HG03097 (cell line): ENCODE data around the gene ZNF789.
"Not testable (repeated sequence)": the region's sequence is repeated elsewhere in the genome, so short reads cannot be mapped to it uniquely, and the experiment has no call there.

Experiments used
- ATAC-seq: cut with Tn5 transposase; IDR thresholded peaks from one replicate; pipeline ENCODE4 v1.9.1; 2021; ENCODE audit not compliant: unreplicated experiment, low FRiP score

Gene ZNF789

GRCh38 chr7:99472561-99473314 is at the start of gene ZNF789:
ZNF789 (plus strand) TSS chr7:99472890; CDS start chr7:99476457, 3,567 bp downstream.
- ATAC-seq = peak; percentile 87

- no peak for ATAC-seq
These were observed 47.6 kb upstream of the ZNF789 start for GRCh38 chr7:99424932-99425730.

GRCh38 chr7:99428972-99429566 is 43.6 kb upstream of the ZNF789 start:
- no peak for ATAC-seq

GRCh38 chr7:99429756-99430155 is 42.9 kb upstream of the ZNF789 start:
- no peak for ATAC-seq

GRCh38 chr7:99431756-99432540 is 40.7 kb upstream of the ZNF789 start:
- not testable (repeated sequence) for ATAC-seq

GRCh38 chr7:99433158-99433557 is 39.5 kb upstream of the ZNF789 start:
- ATAC-seq = no peak

- no peak for ATAC-seq
These were observed 34.6 kb upstream of the ZNF789 start for GRCh38 chr7:99437946-99438572.

- peak; percentile 90 for ATAC-seq
These were observed 33.9 kb upstream of the ZNF789 start, which contains the start of the genes CPSF4 and PTCD1 for GRCh38 chr7:99438573-99439480. CPSF4 (plus strand) TSS chr7:99438943; CDS start chr7:99439083, 140 bp downstream. PTCD1 (minus strand) TSS chr7:99438798; CDS start chr7:99435242, 3,556 bp downstream.

GRCh38 chr7:99440195-99440594 is 32.5 kb upstream of the ZNF789 start:
- no peak for ATAC-seq

GRCh38 chr7:99446096-99446495 is 26.6 kb upstream of the ZNF789 start:
- no peak for ATAC-seq

- no peak for ATAC-seq
These were observed 24.7 kb upstream of the ZNF789 start for GRCh38 chr7:99447943-99448342.

- ATAC-seq = no peak
These were observed 23.8 kb upstream of the ZNF789 start for GRCh38 chr7:99448855-99449254.

- no peak for ATAC-seq
These were observed 23.4 kb upstream of the ZNF789 start for GRCh38 chr7:99449326-99449725.

- no peak for ATAC-seq
These were observed 20.8 kb upstream of the ZNF789 start for GRCh38 chr7:99451936-99452335.

GRCh38 chr7:99452541-99452940 is 20.1 kb upstream of the ZNF789 start:
- no peak for ATAC-seq

GRCh38 chr7:99453105-99453504 is 19.6 kb upstream of the ZNF789 start:
- ATAC-seq = no peak

GRCh38 chr7:99455874-99456273 is 16.8 kb upstream of the ZNF789 start:
- no peak for ATAC-seq

GRCh38 chr7:99456288-99456687 is 16.4 kb upstream of the ZNF789 start:
- ATAC-seq = no peak

- no peak for ATAC-seq
These were observed 15.5 kb upstream of the ZNF789 start for GRCh38 chr7:99457050-99457649.
